HG02588 (cell line): ENCODE results near the gene NOX5.
A peak's percentile ranks its signal among the peaks of the same experiment; 100 is the strongest.

ENCODE experiments used
- ATAC-seq: cut with Tn5 transposase; IDR thresholded peaks from one replicate; pipeline ENCODE4 v1.9.1; 2021; ENCODE audit warnings: mild to moderate bottlenecking, moderate library complexity; ENCODE audit not compliant: unreplicated experiment

Gene NOX5

GRCh38 chr15:69096196-69096595 is 81.7 kb downstream of the NOX5 start:
- ATAC-seq = no peak

DNA sequence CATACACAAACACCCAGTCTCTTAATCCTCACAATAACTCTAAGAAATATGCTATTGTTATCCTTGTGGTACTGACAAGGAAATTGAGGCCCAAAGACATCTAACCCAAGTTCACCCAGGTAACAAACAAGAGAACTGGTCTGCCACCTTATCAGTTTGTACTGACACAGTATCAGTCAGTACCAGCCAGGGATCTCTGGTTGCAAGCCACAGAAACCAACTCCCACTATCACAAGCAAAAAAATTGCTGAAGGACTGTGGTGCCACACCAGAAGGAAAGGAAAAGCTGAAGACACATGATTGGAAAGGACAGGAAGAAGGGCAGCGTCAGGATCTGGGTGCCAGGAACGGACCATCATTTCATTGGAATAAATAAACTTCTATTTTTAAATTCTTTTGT is 82.1 kb downstream of the NOX5 start:
- ATAC-seq = no peak

- ATAC-seq = no peak
Measured at GRCh38 chr15:69098771-69099170, 84.3 kb downstream of the NOX5 start.

GRCh38 chr15:69099941-69100340 is 85.4 kb downstream of the NOX5 start:
- no peak for ATAC-seq

DNA sequence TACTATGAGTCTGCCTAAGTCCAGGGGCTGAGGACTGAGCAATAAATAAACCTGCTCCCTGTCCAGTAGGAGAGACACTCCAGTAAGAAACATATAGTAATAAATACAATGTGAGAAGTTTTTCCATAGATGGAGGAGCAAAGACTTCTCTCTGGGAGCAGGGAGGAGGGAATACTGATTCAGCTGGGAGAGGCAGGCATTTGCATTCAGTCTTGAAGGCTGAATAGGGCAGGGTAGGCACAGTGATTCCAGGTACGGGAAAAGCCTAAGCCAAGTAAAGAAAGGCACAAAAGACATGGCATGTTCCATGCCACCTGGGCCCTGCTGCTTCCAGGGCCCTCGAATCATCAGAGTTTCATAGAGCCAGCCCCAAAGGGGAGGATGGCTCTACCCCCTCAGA is 86.3 kb downstream of the NOX5 start:
- no peak for ATAC-seq

DNA sequence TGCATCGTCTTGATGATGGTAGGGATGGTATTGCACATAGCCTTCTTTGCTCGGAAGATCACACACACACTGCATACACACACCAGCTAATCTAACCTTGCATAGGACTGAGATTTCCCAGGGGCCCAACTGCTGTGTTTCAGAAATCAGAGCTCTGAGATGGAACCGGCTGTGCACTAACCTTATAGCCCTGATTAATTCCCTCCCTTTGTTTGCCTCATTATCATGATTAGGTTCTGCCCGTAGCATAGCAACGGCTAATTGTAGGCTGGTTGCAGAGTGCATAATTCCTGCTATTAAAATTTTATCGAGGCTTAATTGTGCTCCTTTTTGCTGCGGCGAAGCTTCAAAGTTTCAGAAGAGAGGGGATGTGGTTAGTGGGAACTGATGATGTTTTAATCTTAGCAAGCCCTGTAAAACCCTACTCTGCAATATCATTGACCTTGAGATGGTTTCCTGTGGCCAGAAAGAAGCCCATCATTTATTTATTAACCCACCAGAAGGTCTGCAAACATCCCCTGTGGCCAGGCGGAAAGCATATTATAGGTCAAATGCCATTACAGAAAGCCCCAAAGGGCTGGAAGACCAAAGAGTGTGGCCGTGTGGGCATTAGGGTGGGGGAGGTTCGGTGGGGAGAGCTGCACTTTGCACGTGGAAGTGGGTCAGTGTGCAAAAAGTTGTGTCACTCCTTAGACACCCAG is 89.7 kb downstream of the NOX5 start:
- ATAC-seq = peak; percentile 77

GRCh38 chr15:69105451-69105985 is 91.0 kb downstream of the NOX5 start:
- ATAC-seq = no peak

DNA sequence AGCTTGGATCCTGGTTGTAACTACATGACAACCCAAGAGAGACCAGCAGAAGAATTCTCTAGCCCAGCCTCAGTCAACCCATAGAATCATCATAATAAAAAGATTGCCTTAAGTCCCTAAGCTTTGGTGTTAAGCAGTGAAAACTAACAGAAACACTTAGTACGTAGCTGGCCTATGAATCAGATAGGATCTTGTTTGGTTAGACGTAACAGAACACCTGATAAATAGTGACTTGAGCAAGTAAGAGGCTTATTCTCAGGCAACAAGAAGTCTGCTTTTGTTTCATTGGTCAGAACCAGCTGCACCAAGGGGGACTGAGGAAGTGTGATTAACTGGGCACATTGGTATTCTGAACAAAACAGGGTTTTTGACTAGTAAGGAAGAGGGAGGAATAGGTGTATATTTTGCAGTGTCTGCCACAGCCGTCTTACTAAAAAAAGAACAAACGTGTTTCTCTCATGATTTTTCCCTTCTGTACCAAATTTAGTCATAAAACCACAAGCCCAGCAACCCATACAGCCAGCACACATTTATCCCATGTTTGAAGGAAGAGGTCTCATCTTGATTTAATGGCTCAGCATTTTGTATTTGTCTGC is 92.6 kb downstream of the NOX5 start:
- no peak for ATAC-seq
